ENCODE measurements around the gene ATXN7L1.

ATXN7L1 gene

DNA sequence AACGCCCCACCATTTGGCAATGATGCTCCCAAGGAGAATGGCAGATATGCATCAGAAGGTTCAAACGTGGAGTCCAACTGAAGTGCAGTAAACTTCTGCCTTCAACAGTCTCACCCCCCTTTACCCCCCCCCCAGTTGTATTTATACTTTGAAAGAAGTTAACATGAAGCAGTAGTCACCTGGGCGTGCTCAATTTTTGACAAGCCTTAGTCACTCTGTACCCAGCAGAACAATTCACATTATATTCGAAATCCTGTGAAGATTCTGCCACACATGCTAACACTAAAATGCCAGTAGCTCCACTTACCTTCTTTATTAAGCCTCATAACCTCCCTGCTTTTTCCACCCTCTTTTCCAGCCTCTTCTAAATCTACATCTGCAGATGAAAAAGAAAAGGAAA lies 894 bp downstream of the ATXN7L1 start:
- TF ChIP-seq, protein P1, sequence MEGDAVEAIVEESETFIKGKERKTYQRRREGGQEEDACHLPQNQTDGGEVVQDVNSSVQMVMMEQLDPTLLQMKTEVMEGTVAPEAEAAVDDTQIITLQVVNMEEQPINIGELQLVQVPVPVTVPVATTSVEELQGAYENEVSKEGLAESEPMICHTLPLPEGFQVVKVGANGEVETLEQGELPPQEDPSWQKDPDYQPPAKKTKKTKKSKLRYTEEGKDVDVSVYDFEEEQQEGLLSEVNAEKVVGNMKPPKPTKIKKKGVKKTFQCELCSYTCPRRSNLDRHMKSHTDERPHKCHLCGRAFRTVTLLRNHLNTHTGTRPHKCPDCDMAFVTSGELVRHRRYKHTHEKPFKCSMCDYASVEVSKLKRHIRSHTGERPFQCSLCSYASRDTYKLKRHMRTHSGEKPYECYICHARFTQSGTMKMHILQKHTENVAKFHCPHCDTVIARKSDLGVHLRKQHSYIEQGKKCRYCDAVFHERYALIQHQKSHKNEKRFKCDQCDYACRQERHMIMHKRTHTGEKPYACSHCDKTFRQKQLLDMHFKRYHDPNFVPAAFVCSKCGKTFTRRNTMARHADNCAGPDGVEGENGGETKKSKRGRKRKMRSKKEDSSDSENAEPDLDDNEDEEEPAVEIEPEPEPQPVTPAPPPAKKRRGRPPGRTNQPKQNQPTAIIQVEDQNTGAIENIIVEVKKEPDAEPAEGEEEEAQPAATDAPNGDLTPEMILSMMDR (IDR thresholded peaks at IDR 0.05; ENCODE audit: control extremely low read depth, extremely low read depth, low read depth, missing control alignments): no peak
- POLR2A ChIA-PET: no interaction called here
- no peak for DNase-seq (ENCODE audit: extremely low spot score)
- CTCF ChIA-PET: interaction anchor here (0.9 kb wide), 1 partner anchor 107 kb away, joined by 3 read pairs; no protein-coding TSS in a partner anchor

GRCh38 chr7:105874055-105874454 lies 2.3 kb downstream of the ATXN7L1 start:
- CTCF ChIA-PET: no interaction called here
- DNase-seq (ENCODE audit: extremely low spot score): no peak
- POLR2A ChIA-PET: no interaction called here
- TF ChIP-seq, protein P1 (IDR thresholded peaks at IDR 0.05; ENCODE audit: control extremely low read depth, extremely low read depth, low read depth, missing control alignments): no peak

- DNase-seq (ENCODE audit: extremely low spot score): no peak
- CTCF ChIA-PET: interaction anchor here (1.1 to 1.6 kb wide), 2 partner anchors 10 to 28 kb away, joined by 3 read pairs; no protein-coding TSS in a partner anchor
- POLR2A ChIA-PET: no interaction called here
- TF ChIP-seq, protein P1 (IDR thresholded peaks at IDR 0.05; ENCODE audit: control extremely low read depth, extremely low read depth, low read depth, missing control alignments): no peak
Measured at GRCh38 chr7:105872491-105872890, 3.9 kb downstream of the ATXN7L1 start.

DNA sequence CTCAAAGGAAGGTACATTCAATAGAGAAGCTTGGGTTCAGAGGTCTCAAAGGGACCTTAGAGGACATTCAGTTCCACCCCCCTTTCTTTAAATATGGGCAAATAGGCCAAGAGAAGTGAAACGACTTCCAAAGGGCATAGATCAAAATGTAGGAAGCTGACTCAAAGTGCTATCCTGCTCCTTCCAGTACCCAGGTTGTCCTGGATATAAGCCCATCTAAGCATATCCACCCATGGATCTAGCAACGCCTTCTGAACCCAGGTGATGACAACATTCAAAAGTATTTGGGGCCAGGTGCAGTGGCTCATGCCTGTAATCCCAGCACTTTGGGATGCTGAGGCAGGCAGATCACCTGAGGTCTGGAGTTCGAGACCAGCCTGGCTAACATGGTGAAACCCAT lies 5.3 kb downstream of the ATXN7L1 start:
- TF ChIP-seq, protein P1 (IDR thresholded peaks at IDR 0.05; ENCODE audit: control extremely low read depth, extremely low read depth, low read depth, missing control alignments): no peak
- no peak for DNase-seq (ENCODE audit: extremely low spot score)
- POLR2A ChIA-PET: no interaction called here
- CTCF ChIA-PET: no interaction called here

DNA sequence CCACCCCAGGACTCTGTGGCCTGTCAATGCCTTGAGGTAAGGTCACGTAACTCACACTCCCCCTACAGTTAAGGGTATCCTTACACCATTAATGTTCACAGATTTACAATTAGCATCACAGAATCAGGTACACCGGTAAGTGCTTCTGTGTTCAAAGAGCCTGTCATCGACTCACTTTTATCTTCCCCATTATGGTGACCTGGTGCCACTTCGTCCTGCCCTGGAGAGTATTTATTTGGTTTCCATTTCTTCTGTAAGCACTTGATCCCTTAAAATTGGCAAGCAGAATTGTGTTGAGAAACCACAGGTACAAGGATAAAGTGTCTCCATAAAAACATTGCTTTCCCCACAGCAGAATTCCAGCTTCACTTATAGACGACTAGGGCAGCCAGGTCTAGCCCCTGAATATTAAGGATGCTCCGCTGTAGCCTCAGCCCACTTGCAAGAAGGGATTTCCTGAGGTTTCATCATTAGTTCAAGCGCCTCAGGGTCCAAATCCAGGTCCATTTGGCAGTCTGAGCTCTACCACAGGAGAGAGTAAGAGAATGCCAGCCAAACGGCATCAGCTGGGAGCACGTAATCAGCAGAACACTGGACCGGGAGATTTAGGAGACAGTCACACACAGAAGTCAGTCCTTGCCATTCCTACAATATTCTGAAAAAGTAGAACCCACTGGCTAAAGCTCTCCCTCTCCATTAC lies 10.1 kb downstream of the ATXN7L1 start:
- POLR2A ChIA-PET: no interaction called here
- TF ChIP-seq, protein P1 (IDR thresholded peaks at IDR 0.05; ENCODE audit: control extremely low read depth, extremely low read depth, low read depth, missing control alignments): no peak
- CTCF ChIA-PET: no interaction called here
- DNase-seq (ENCODE audit: extremely low spot score): no peak

DNA sequence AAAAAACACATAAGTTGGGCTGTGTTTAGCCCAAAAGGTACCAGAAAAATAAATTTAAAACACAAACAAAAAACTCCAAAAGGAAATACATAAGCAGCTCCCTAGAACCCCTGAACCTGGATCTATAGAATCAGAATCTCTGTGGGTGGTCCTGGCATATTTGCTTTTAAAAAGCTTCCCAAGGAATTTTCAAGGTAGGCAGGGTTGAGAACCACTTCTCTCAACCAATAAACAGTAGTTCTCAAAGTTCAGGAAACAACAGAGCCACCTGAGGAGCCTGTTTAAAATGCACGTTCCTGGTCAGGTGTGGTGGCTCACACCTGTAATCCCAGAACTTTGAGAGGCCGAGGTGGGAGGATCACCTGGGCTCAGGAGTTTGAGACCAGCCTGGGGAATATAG lies 12.5 kb downstream of the ATXN7L1 start:
- ChIA-PET POLR2A (no interaction called here), CTCF (interaction anchor here (1.0 kb wide), 1 partner anchor 16 kb away, joined by 4 read pairs; no protein-coding TSS in a partner anchor)
- no peak for DNase-seq (ENCODE audit: extremely low spot score)
- TF ChIP-seq, protein P1 (IDR thresholded peaks at IDR 0.05; ENCODE audit: control extremely low read depth, extremely low read depth, low read depth, missing control alignments): no peak

Data from GM10248 (cell line).